Mammary epithelial cell (primary cell): ENCODE results near the gene COL11A2.

ENCODE experiments used
- EZH2 ChIP-seq: IDR thresholded peaks from 2 replicates; pipeline ENCODE4 v1.6.1; 2012; ENCODE audit warnings: low read length, inconsistent platforms, borderline replicate concordance
- TF ChIP-seq, protein P1 (sequence below), 2 donors: IDR thresholded peaks in 1 of 2; conservative IDR thresholded peaks in 1 of 2; 2 replicates each; pipeline ENCODE4 v1.5.1; 2011 to 2012; ENCODE audit warnings: inconsistent platforms in 2 of 2, low read length in 2 of 2, mild to moderate bottlenecking in 2 of 2, control low read depth in 1 of 2, low read depth in 1 of 2; ENCODE audit not compliant: insufficient read depth in 1 of 2; ENCODE audit errors: extremely low read depth in 1 of 2

DNA sequence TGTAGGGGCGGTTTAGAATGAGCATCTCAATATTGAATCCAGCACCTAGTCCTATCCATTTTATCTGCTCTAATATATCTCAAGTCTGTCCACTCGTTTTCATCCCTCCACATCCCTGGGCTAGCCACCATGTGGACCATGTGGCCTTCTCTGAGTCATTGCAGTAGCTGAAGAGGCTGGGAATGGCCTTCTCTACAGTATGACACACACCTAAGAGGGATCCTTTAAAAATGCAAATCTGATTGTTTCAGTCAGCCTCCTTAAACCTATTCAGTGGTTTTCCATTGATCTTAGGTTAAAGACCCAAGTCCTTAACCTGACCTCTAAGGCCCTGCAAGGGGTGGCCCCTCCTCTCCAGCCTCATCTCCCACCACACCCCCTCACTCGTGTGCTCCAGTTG is 25.4 kb upstream of the COL11A2 start:
- no peak for TF ChIP-seq EZH2
- TF ChIP-seq, protein P1, sequence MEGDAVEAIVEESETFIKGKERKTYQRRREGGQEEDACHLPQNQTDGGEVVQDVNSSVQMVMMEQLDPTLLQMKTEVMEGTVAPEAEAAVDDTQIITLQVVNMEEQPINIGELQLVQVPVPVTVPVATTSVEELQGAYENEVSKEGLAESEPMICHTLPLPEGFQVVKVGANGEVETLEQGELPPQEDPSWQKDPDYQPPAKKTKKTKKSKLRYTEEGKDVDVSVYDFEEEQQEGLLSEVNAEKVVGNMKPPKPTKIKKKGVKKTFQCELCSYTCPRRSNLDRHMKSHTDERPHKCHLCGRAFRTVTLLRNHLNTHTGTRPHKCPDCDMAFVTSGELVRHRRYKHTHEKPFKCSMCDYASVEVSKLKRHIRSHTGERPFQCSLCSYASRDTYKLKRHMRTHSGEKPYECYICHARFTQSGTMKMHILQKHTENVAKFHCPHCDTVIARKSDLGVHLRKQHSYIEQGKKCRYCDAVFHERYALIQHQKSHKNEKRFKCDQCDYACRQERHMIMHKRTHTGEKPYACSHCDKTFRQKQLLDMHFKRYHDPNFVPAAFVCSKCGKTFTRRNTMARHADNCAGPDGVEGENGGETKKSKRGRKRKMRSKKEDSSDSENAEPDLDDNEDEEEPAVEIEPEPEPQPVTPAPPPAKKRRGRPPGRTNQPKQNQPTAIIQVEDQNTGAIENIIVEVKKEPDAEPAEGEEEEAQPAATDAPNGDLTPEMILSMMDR (conservative IDR thresholded peaks at IDR 0.05 in 1 of 2, IDR thresholded peaks at IDR 0.05 in 1 of 2; ENCODE audit: extremely low read depth in 1 of 2, insufficient read depth in 1 of 2, low read depth in 1 of 2, low read length in 2 of 2), result no peak
